HEK293 (cell line): ENCODE measurements around the gene PDE9A.

ENCODE experiments used
- CTCF ChIA-PET: fragments of 350-600 bp; formaldehyde crosslinking; extraction: SDS; loops from one replicate; lab custom pipeline; 2021; ENCODE audit warnings: antibody characterized with exemption; lab: Yijun Ruan, JAX
- POLR2A ChIA-PET: fragments of 300-600 bp; formaldehyde crosslinking; extraction: SDS; loops from one replicate; lab custom pipeline; 2020; ENCODE audit warnings: antibody characterized with exemption, inconsistent platforms; lab: Yijun Ruan, JAX
- H3K27ac ChIP-seq: fragments of 200-500 bp; sonication (Bioruptor generic); 2 replicates; pipeline ENCODE4 v1.5.1; 2014; ENCODE audit warnings: low read depth, low read length, control low read depth, inconsistent platforms; ENCODE audit errors: extremely low read depth
- H3K36me3 ChIP-seq, 2 experiments: fragments of 200-500 bp in 1 of 2; sonication (Bioruptor generic) in 1 of 2; 1 replicate in 1 of 2; 2 replicates in 1 of 2; pipeline ENCODE4 v1.5.1; 2014 to 2017; ENCODE audit warnings: inconsistent platforms in 2 of 2, low read length in 2 of 2; ENCODE audit not compliant: control insufficient read depth in 2 of 2, insufficient read depth in 1 of 2
- H3K4me1 ChIP-seq: fragments of 200-500 bp; sonication (Bioruptor generic); 2 replicates; pipeline ENCODE4 v1.5.1; 2014; ENCODE audit warnings: mild to moderate bottlenecking, low read length, inconsistent platforms; ENCODE audit not compliant: control insufficient read depth, insufficient read depth
- H3K4me3 ChIP-seq: 2 replicates; pipeline ENCODE4 v1.5.1; 2011; ENCODE audit warnings: low read depth, mild to moderate bottlenecking, control low read depth, low read length, moderate library complexity
- H3K9me3 ChIP-seq: fragments of 200-500 bp; sonication (Bioruptor generic); 2 replicates; pipeline ENCODE4 v1.5.1; 2014; ENCODE audit warnings: low read depth, low read length, inconsistent platforms; ENCODE audit not compliant: control insufficient read depth, insufficient read depth
- GLIS1 ChIP-seq: fragments of 450-650 bp; formaldehyde crosslinking; IDR thresholded peaks from 2 replicates; pipeline ENCODE4 v1.5.1; 2016; ENCODE audit warnings: missing biosample characterization, missing genetic modification characterization
- KLF16 ChIP-seq: fragments of 450-650 bp; formaldehyde crosslinking; IDR thresholded peaks from 2 replicates; pipeline ENCODE4 v1.5.1; 2017; ENCODE audit warnings: missing biosample characterization, missing genetic modification characterization
- KLF7 ChIP-seq: fragments of 450-650 bp; formaldehyde crosslinking; IDR thresholded peaks from 2 replicates; pipeline ENCODE4 v1.5.1; 2016; ENCODE audit warnings: missing biosample characterization, missing genetic modification characterization, borderline replicate concordance
- PRDM4 ChIP-seq: fragments of 450-650 bp; formaldehyde crosslinking; IDR thresholded peaks from 2 replicates; pipeline ENCODE4 v1.5.1; 2017; ENCODE audit warnings: missing biosample characterization, missing genetic modification characterization
- SP3 ChIP-seq: fragments of 450-650 bp; formaldehyde crosslinking; IDR thresholded peaks from 2 replicates; pipeline ENCODE4 v1.5.1; 2016; ENCODE audit warnings: missing biosample characterization, missing genetic modification characterization
- ZBTB49 ChIP-seq: fragments of 450-650 bp; formaldehyde crosslinking; IDR thresholded peaks from 2 replicates; pipeline ENCODE4 v1.5.1; 2016; ENCODE audit warnings: missing biosample characterization, missing genetic modification characterization, low read depth
- ZBTB6 ChIP-seq: fragments of 450-650 bp; formaldehyde crosslinking; IDR thresholded peaks from 2 replicates; pipeline ENCODE4 v1.5.1; 2017; ENCODE audit warnings: missing biosample characterization, missing genetic modification characterization
- ZFHX2 ChIP-seq: fragments of 450-650 bp; formaldehyde crosslinking; conservative IDR thresholded peaks from 2 replicates; pipeline ENCODE4 v1.5.1; 2016; ENCODE audit warnings: missing biosample characterization, missing genetic modification characterization
- ZFP69B ChIP-seq: fragments of 450-650 bp; formaldehyde crosslinking; IDR thresholded peaks from 2 replicates; pipeline ENCODE4 v1.5.1; 2016; ENCODE audit warnings: missing biosample characterization, missing genetic modification characterization
- ZNF221 ChIP-seq: fragments of 450-650 bp; formaldehyde crosslinking; IDR thresholded peaks from 2 replicates; pipeline ENCODE4 v1.5.1; 2017; ENCODE audit warnings: missing biosample characterization, missing genetic modification characterization, borderline replicate concordance
- ZNF23 ChIP-seq: fragments of 450-650 bp; formaldehyde crosslinking; IDR thresholded peaks from 2 replicates; pipeline ENCODE4 v1.5.1; 2016; ENCODE audit warnings: missing biosample characterization, missing genetic modification characterization, borderline replicate concordance
- ZNF37A ChIP-seq: fragments of 450-650 bp; IDR thresholded peaks from 2 replicates; pipeline ENCODE4 v1.5.1; 2018; ENCODE audit warnings: missing biosample characterization, missing genetic modification characterization
- ZNF426 ChIP-seq: fragments of 450-650 bp; formaldehyde crosslinking; IDR thresholded peaks from 2 replicates; pipeline ENCODE4 v1.5.1; 2017; ENCODE audit warnings: missing biosample characterization, missing genetic modification characterization, mild to moderate bottlenecking, inconsistent platforms, moderate library complexity
- ZNF449 ChIP-seq: fragments of 450-650 bp; formaldehyde crosslinking; IDR thresholded peaks from 2 replicates; pipeline ENCODE4 v1.5.1; 2017; ENCODE audit warnings: missing biosample characterization, mild to moderate bottlenecking, missing genetic modification characterization, moderate library complexity
- ZNF555 ChIP-seq: fragments of 450-650 bp; formaldehyde crosslinking; conservative IDR thresholded peaks from 2 replicates; pipeline ENCODE4 v1.5.1; 2017; ENCODE audit warnings: missing biosample characterization, mild to moderate bottlenecking, missing genetic modification characterization, inconsistent platforms
- ZNF621 ChIP-seq: fragments of 450-650 bp; formaldehyde crosslinking; IDR thresholded peaks from 2 replicates; pipeline ENCODE4 v1.5.1; 2017; ENCODE audit warnings: missing biosample characterization, missing genetic modification characterization
- ZNF660 ChIP-seq: fragments of 450-650 bp; IDR thresholded peaks from 2 replicates; pipeline ENCODE4 v1.5.1; 2018; ENCODE audit warnings: missing biosample characterization, mild to moderate bottlenecking, missing genetic modification characterization
- ZNF747 ChIP-seq: fragments of 450-650 bp; formaldehyde crosslinking; IDR thresholded peaks from 2 replicates; pipeline ENCODE4 v1.5.1; 2016; ENCODE audit warnings: missing biosample characterization, missing genetic modification characterization
- ZNF791 ChIP-seq: fragments of 450-650 bp; formaldehyde crosslinking; IDR thresholded peaks from 2 replicates; pipeline ENCODE4 v1.5.1; 2016; ENCODE audit warnings: missing biosample characterization, missing genetic modification characterization
- ZSCAN4 ChIP-seq: fragments of 450-650 bp; formaldehyde crosslinking; IDR thresholded peaks from 2 replicates; pipeline ENCODE4 v1.5.1; 2017; ENCODE audit warnings: missing biosample characterization, missing genetic modification characterization

The PDE9A gene

GRCh38 chr21:42807938-42808613, 154.7 kb downstream of the PDE9A start:
- ChIA-PET POLR2A (no interaction called here), CTCF (no interaction called here)
- no peak for TF ChIP-seq ZNF449 (tag by site-specific recombination)
- no peaks in the 10 kb centered on the region for H3K4me1 ChIP-seq
- no peaks in the 10 kb centered on the region for H3K9me3 ChIP-seq
- no peaks in the 10 kb centered on the region for H3K36me3 ChIP-seq
- no peak overlapping the region for H3K4me3 ChIP-seq
- no peak overlapping the region for H3K27ac ChIP-seq

GRCh38 chr21:42809171-42809570, 155.8 kb downstream of the PDE9A start:
- no peak for TF ChIP-seq ZNF426 (tag by site-specific recombination)
- no peak for TF ChIP-seq KLF16 (tag by site-specific recombination)
- no peak for TF ChIP-seq ZBTB49
- TF ChIP-seq GLIS1 (tag by site-specific recombination) = peak; percentile 57

GRCh38 chr21:42809577-42810475, 156.4 kb downstream of the PDE9A start:
- H3K4me1 ChIP-seq = no peaks in the 10 kb centered on the region
- no peak overlapping the region for H3K4me3 ChIP-seq
- no peak overlapping the region for H3K27ac ChIP-seq
- no peaks in the 10 kb centered on the region; the same call in 1 of the 2 replicates for H3K9me3 ChIP-seq
- ChIA-PET CTCF (interaction anchor here (0.6 kb wide), 1 partner anchor 217 kb away, joined by 3 read pairs; no protein-coding TSS in a partner anchor), POLR2A (no interaction called here)
- no peaks in the 10 kb centered on the region for H3K36me3 ChIP-seq
- TF ChIP-seq ZSCAN4 (tag by site-specific recombination) (peak; percentile 97), ZNF747 (tag by site-specific recombination) (no peak), ZNF37A (tag by site-specific recombination) (no peak), SP3 (tag by site-specific recombination) (no peak), ZNF555 (tag by site-specific recombination) (no peak), ZFHX2 (tag by site-specific recombination) (no peak), ZNF660 (tag by site-specific recombination) (no peak), ZNF221 (no peak), ZNF23 (tag by site-specific recombination) (no peak), KLF7 (no peak), ZNF621 (tag by site-specific recombination) (0 out of 2 replicates have a peak, but pooled peaks have one; percentile 53), ZBTB6 (tag by site-specific recombination) (no peak), ZFP69B (tag by site-specific recombination) (no peak), ZNF791 (tag by site-specific recombination) (no peak), PRDM4 (tag by site-specific recombination) (no peak)

More at GRCh38 chr21:42809171-42809570, 155.8 kb downstream of the PDE9A start:
- ChIA-PET POLR2A (no interaction called here), CTCF (interaction anchor here (0.6 kb wide), 1 partner anchor 216 kb away, joined by 3 read pairs; no protein-coding TSS in a partner anchor)
- no peak overlapping the region for H3K27ac ChIP-seq
- no peaks in the 10 kb centered on the region for H3K9me3 ChIP-seq
- no peak overlapping the region for H3K4me3 ChIP-seq
- no peaks in the 10 kb centered on the region for H3K36me3 ChIP-seq
- no peaks in the 10 kb centered on the region for H3K4me1 ChIP-seq
